A549 (cell line): ENCODE results near the gene ABO.

Experiments
- CBX2 ChIP-seq: fragments of 200-600 bp; sonication (generic); IDR thresholded peaks from 2 replicates; pipeline ENCODE4 v1.6.1; 2016; ENCODE audit warnings: low read depth, mild to moderate bottlenecking, borderline replicate concordance
- CHD2 ChIP-seq: fragments of 150-350 bp; IDR thresholded peaks from 2 replicates; pipeline ENCODE4 v1.6.1; 2014; ENCODE audit warnings: low read length; ENCODE audit not compliant: partially characterized antibody
- MAZ ChIP-seq: fragments of 150-350 bp; IDR thresholded peaks from 2 replicates; pipeline ENCODE4 v1.6.1; 2014; ENCODE audit warnings: antibody characterized with exemption, low read depth, low read length, borderline replicate concordance
- POLR2A ChIP-seq: IDR thresholded peaks from 2 replicates; pipeline ENCODE4 v1.6.1; 2012; ENCODE audit warnings: mild to moderate bottlenecking, low read length
- RAD21 ChIP-seq, 2 experiments: fragments of >200 bp in 1 of 2; sonication (Bioruptor Twin) in 1 of 2; formaldehyde crosslinking in 1 of 2; IDR thresholded peaks in 1 of 2; conservative IDR thresholded peaks in 1 of 2; 2 replicates in 1 of 2; 3 replicates in 1 of 2; pipeline ENCODE4 v1.6.1; 2012 to 2018; ENCODE audit warnings: inconsistent platforms in 1 of 2
- RNF2 ChIP-seq: fragments of 200-600 bp; sonication (generic); IDR thresholded peaks from 2 replicates; pipeline ENCODE4 v1.6.1; 2016; ENCODE audit warnings: low read depth, mild to moderate bottlenecking, antibody characterized with exemption, moderate library complexity, borderline replicate concordance
- SREBF2 ChIP-seq: fragments of 450-650 bp; IDR thresholded peaks from 2 replicates; pipeline ENCODE4 v1.6.1; 2014; ENCODE audit warnings: mild to moderate bottlenecking, moderate library complexity
- TP53 ChIP-seq: fragments of 250-450 bp; sonication (Bioruptor Pico); IDR thresholded peaks from 2 replicates; pipeline ENCODE4 v1.5.0; 2021; ENCODE audit warnings: mild to moderate bottlenecking, moderate library complexity
- ZC3H11A ChIP-seq: fragments of 450-650 bp; IDR thresholded peaks from 2 replicates; pipeline ENCODE4 v1.6.1; 2014; ENCODE audit warnings: antibody characterized with exemption, mild to moderate bottlenecking
- TF ChIP-seq, protein P1 (sequence below): fragments of >200 bp; sonication (Bioruptor Twin); formaldehyde crosslinking; IDR thresholded peaks from 3 replicates; pipeline ENCODE4 v1.5.1; 2016
- TF ChIP-seq, protein P2 (sequence below): IDR thresholded peaks from 2 replicates; pipeline ENCODE4 v1.6.1; 2012

DNA sequence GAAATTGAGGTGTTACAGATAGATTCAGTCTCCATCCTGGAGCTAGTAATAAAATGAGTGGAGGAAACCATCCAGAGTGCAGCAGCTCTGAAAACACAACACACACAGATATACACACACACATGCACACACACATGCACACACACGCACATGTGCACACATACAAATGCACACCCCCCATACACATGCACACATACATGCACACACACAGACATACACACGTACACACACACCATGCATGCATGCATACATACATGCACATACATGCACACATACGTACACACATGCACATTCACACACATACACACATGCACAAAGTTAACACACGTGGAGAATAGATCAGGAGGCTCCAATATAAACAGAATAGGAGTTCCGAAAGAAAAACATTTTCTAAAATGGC is 44.9 kb downstream of the ABO start:
- TF ChIP-seq SREBF2 (no peak), TP53 (CRISPR knock-in tag) (no peak), MAZ (no peak), CHD2 (no peak), POLR2A (no peak), CBX2 (no peak), ZC3H11A (no peak), RNF2 (no peak), RAD21 (conservative IDR thresholded peaks at IDR 0.05 in 1 of 2, IDR thresholded peaks at IDR 0.05 in 1 of 2) (no peak)
- TF ChIP-seq, protein P1, sequence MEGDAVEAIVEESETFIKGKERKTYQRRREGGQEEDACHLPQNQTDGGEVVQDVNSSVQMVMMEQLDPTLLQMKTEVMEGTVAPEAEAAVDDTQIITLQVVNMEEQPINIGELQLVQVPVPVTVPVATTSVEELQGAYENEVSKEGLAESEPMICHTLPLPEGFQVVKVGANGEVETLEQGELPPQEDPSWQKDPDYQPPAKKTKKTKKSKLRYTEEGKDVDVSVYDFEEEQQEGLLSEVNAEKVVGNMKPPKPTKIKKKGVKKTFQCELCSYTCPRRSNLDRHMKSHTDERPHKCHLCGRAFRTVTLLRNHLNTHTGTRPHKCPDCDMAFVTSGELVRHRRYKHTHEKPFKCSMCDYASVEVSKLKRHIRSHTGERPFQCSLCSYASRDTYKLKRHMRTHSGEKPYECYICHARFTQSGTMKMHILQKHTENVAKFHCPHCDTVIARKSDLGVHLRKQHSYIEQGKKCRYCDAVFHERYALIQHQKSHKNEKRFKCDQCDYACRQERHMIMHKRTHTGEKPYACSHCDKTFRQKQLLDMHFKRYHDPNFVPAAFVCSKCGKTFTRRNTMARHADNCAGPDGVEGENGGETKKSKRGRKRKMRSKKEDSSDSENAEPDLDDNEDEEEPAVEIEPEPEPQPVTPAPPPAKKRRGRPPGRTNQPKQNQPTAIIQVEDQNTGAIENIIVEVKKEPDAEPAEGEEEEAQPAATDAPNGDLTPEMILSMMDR: no peak
- TF ChIP-seq, protein P2, sequence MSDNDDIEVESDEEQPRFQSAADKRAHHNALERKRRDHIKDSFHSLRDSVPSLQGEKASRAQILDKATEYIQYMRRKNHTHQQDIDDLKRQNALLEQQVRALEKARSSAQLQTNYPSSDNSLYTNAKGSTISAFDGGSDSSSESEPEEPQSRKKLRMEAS: no peak
